ENCODE data around the gene CCDC183. TPM values are rescaled to one million over a fixed set of nuclear protein-coding genes. Genes with fewer than 3 reads are reported as not detected.

CCDC183 gene
- total RNA-seq, 1 experiment from 2014 or later: 1.1 TPM

- H3K27me3 Mint-ChIP-seq (ENCODE audit: low read depth): peaks cover 1% of the 10 kb centered on the region; the same call in 1 of the 2 replicates
- H3K4me1 ChIP-seq (ENCODE audit: insufficient read depth, low read length): no peaks in the 10 kb centered on the region
- no peak overlapping the region for H3K4ac ChIP-seq (ENCODE audit: low read depth, low read length)
- H3T11ph ChIP-seq (ENCODE audit: low read length): no peak overlapping the region
- no peak overlapping the region for H2BK20ac ChIP-seq (ENCODE audit: low read depth, low read length, poor library complexity, severe bottlenecking)
- no peak overlapping the region for H3K23ac ChIP-seq (ENCODE audit: insufficient read length, low read depth, low read length)
- no peak overlapping the region for H3K14ac ChIP-seq (ENCODE audit: insufficient read depth, low read length)
- no peak overlapping the region for H3K56ac ChIP-seq (ENCODE audit: insufficient read length, low read depth, low read length)
- H3K36me3 Mint-ChIP-seq (ENCODE audit: insufficient read depth in 1 of 3, low read depth in 3 of 3): peaks cover 12 to 47% (median 44%) of the 10 kb centered on the region in 3 experiments
- H3K79me1 ChIP-seq (ENCODE audit: insufficient read depth, low read depth, low read length, poor library complexity, severe bottlenecking): no peaks in the 10 kb centered on the region
- H3K79me2 ChIP-seq (ENCODE audit: insufficient read depth, low read length): no peaks in the 10 kb centered on the region
- H2BK120ac ChIP-seq (ENCODE audit: low read depth, low read length, poor library complexity, severe bottlenecking): no peak overlapping the region
- no peak overlapping the region for H4K91ac ChIP-seq (ENCODE audit: insufficient read length, low read depth, low read length)
- no peak for TF ChIP-seq CTCF (conservative IDR thresholded peaks at IDR 0.05)
- H3K27me3 ChIP-seq (ENCODE audit: insufficient read depth, low read length): no peaks in the 10 kb centered on the region
- H2AK5ac ChIP-seq (ENCODE audit: insufficient read length, low read length): no peak overlapping the region
- no peaks in the 10 kb centered on the region for H3K4me1 Mint-ChIP-seq
- DNase-seq: no peak
- H4K20me1 ChIP-seq (ENCODE audit: control insufficient read depth, insufficient read depth, insufficient read length): no peaks in the 10 kb centered on the region
- H3K18ac ChIP-seq (ENCODE audit: insufficient read length, low read depth, low read length): no peak overlapping the region
- no CpG with 5 or more reads among the region's 23 CpGs for WGBS (ENCODE audit: extremely low coverage, insufficient read length, low lambda C conversion rate)
- H3K9me3 Mint-ChIP-seq: no peaks in the 10 kb centered on the region
- H3K23me2 ChIP-seq (ENCODE audit: insufficient read length, low read depth, low read length, poor library complexity, severe bottlenecking): no peaks in the 10 kb centered on the region
- H4K8ac ChIP-seq (replicated peaks; ENCODE audit: insufficient read length, low read depth, low read length): no peak overlapping the region
- no peak overlapping the region for H2BK12ac ChIP-seq (ENCODE audit: insufficient read length, low read depth, low read length)
- no peak overlapping the region for H2BK5ac ChIP-seq (ENCODE audit: insufficient read length, low read length)
- H2AFZ ChIP-seq (ENCODE audit: low read length): no peak overlapping the region
- H4K5ac ChIP-seq (ENCODE audit: insufficient read length, low read depth, low read length): no peak overlapping the region
- H3K27ac ChIP-seq (ENCODE audit: insufficient read length, low read depth, low read length): no peak overlapping the region
- no peaks in the 10 kb centered on the region for H3K9me3 ChIP-seq (ENCODE audit: control insufficient read depth, low read depth, low read length)
- H3K9ac ChIP-seq (ENCODE audit: extremely low read depth, insufficient read length, low read length): no peak overlapping the region
- no peak overlapping the region for H3K4me2 ChIP-seq (ENCODE audit: insufficient read depth, insufficient read length, low read length)
- no peak overlapping the region for H3K4me3 Mint-ChIP-seq
- no peak overlapping the region; a peak in 1 of 7 replicates for H3K27ac Mint-ChIP-seq
- no peak overlapping the region for H2BK15ac ChIP-seq (ENCODE audit: low read depth, low read length)
These were observed 35.6 kb downstream of the CCDC183 start for GRCh38 chr9:136831720-136832104.
